Pancreas (tissue), 10 donors: ENCODE measurements around the gene MPO. TPM values are rescaled to one million over a fixed set of nuclear protein-coding genes. Genes with fewer than 3 reads are reported as not detected.
A peak's percentile ranks its signal among the peaks of the same experiment; 100 is the strongest.

Experiments used
- ATAC-seq, 4 donors: fragments of 200-7000 bp; cut with Tn5 transposase; one replicate each; pipeline versions ENCODE4 v1.8.0 to v1.9.1; 2020; ENCODE audit warnings: mild to moderate bottlenecking in 4 of 4, moderate library complexity in 4 of 4
- DNase-seq, 6 donors: peaks; one replicate each; pipeline ENCODE4 v3.0.0-alpha.2; 2020
- FAIRE-seq: peaks from 2 replicates; lab custom pipeline; 2012; peaks lifted over from hg19 to GRCh38; lab: Jason Lieb, UNC
- H3K27ac ChIP-seq, 4 donors: fragments of 200-600 bp; sonication (generic); 1 replicate in 3 of 4; 2 replicates in 1 of 4; pipeline versions ENCODE4 v1.5.0 to v1.8.0; 2020
- H3K27me3 ChIP-seq, 4 donors: fragments of 200-600 bp; one replicate each; pipeline ENCODE4 v1.8.0; 2021
- H3K36me3 ChIP-seq, 3 donors: fragments of 200-600 bp; sonication (generic) in 1 of 3; one replicate each; pipeline versions ENCODE4 v1.5.0 to v1.8.0; 2020 to 2021
- H3K4me1 ChIP-seq, 3 donors: fragments of 200-600 bp; one replicate each; pipeline ENCODE4 v1.8.0; 2021
- H3K4me3 ChIP-seq, 4 donors: fragments of 200-600 bp; sonication (generic) in 2 of 4; one replicate each; pipeline versions ENCODE4 v1.5.0 to v1.8.0; 2020 to 2021
- H3K9me3 ChIP-seq, 4 donors: fragments of 200-600 bp; one replicate each; pipeline ENCODE4 v1.8.0; 2021
- CTCF ChIP-seq, 4 donors: fragments of 200-600 bp; sonication (generic) in 3 of 4; IDR thresholded peaks; one replicate each; pipeline versions ENCODE4 v1.5.0 to v1.8.0; 2021; ENCODE audit warnings: antibody characterized with exemption in 4 of 4
- WGBS, 2 donors: extraction: QIAGEN DNeasy Blood & Tissue Kit; methylation state at CpG; one replicate each; pipeline ENCODE4 v1.1.7; 2013; 5-methylcytosine and 5-hydroxymethylcytosine counted together
- intact Hi-C, 3 donors: fragments of 100-400 bp; cut with DNase I; formaldehyde crosslinking; loops; one replicate each; pipeline versions ENCODE4 v1.11.1 to v1.14.2; 2022
- polyA plus RNA-seq, 2 donors: library from polyadenylated mRNA; stranded (reverse); fragments of 200-250 nt; gene quantifications; one replicate each; pipeline ENCODE4 v1.2.3, GENCODE V29; 2013
- total RNA-seq, 6 donors: library from RNA; stranded (reverse); fragmentation: NEBNext Ultra II Directional in 4 of 6; extraction: Animal tissue kit (Norgen Biotek cat#: 25700) in 4 of 6; gene quantifications; one replicate each; pipeline versions ENCODE4 v1.2.1 to v1.2.4, GENCODE V29; 2021 to 2023
- donor health status: healthy with polysubstance abuse.
- donor health status: DM: no; HTN: no; CAD: no; lungs with moderate emphysema.
- donor health status: DM: no; HTN: no; CAD: no.
- donor health status: control.
- donor health status: control.
- donor health status: Bipolar disorder and iron deficiency.
- donor health status: DM: yes; HTN: yes; CAD: no.
- donor health status: DM: no; HTN: no; CAD: no.
- donor health status: DM: no; HTN: no; CAD: no.
- donor health status: DM: yes; HTN: yes; CAD: no.

MPO gene
- total and polyA plus RNA-seq, 8 donors, result 0.03 to 0.28 (median 0.09) TPM; not detected in 1

GRCh38 chr17:58276423-58276822 lies 4.3 kb downstream of the MPO start:
- ATAC-seq (no peak), FAIRE-seq (no peak), DNase-seq (no peak)
- Histone ChIP-seq H3K4me3 (no peak overlapping the region), H3K9me3 (no peaks in the 10 kb centered on the region), H3K4me1 (peaks cover 0 to 3% (median 0%) of the 10 kb centered on the region in 3 donors), H3K36me3 (no peaks in the 10 kb centered on the region), H3K27me3 (peaks cover 0 to 4% (median 0%) of the 10 kb centered on the region in 4 donors), H3K27ac (no peak overlapping the region)
- no peak for TF ChIP-seq CTCF (IDR thresholded peaks at IDR 0.05)
- 49 to 52% methylated on average over 2 of the region's 2 CpGs for WGBS, 2 donors
- intact Hi-C loops, result no loop called here

- no peak for TF ChIP-seq CTCF (IDR thresholded peaks at IDR 0.05)
- Histone ChIP-seq H3K9me3 (no peaks in the 10 kb centered on the region), H3K27me3 (peaks cover 0 to 4% (median 0%) of the 10 kb centered on the region in 4 donors), H3K36me3 (no peaks in the 10 kb centered on the region), H3K27ac (no peak overlapping the region), H3K4me3 (no peak overlapping the region), H3K4me1 (peaks cover 0 to 3% (median 0%) of the 10 kb centered on the region in 3 donors)
- 63 to 80% methylated on average over 10 of the region's 10 CpGs for WGBS, 2 donors
- ATAC-seq (no peak), DNase-seq (peak in 1 of 6 donors; percentile 41), FAIRE-seq (no peak)
- intact Hi-C loops, result no loop called here
Measured at GRCh38 chr17:58275417-58275816, 5.3 kb downstream of the MPO start.

- ATAC-seq (no peak), FAIRE-seq (no peak), DNase-seq (peak in 1 of 6 donors; percentile 42)
- Histone ChIP-seq H3K9me3 (no peaks in the 10 kb centered on the region), H3K27me3 (no peaks in the 10 kb centered on the region), H3K27ac (no peak overlapping the region), H3K36me3 (no peaks in the 10 kb centered on the region), H3K4me1 (no peaks in the 10 kb centered on the region), H3K4me3 (no peak overlapping the region)
- intact Hi-C loops, result no loop called here
- TF ChIP-seq CTCF (IDR thresholded peaks at IDR 0.05), result no peak
- 74 to 75% methylated on average over 15 of the region's 15 CpGs for WGBS, 2 donors
Measured at GRCh38 chr17:58273453-58274104, 7.2 kb downstream of the MPO start.

GRCh38 chr17:58272367-58273280 lies 8.1 kb downstream of the MPO start:
- Histone ChIP-seq H3K27ac (no peak overlapping the region), H3K4me1 (no peaks in the 10 kb centered on the region), H3K36me3 (no peaks in the 10 kb centered on the region), H3K27me3 (no peaks in the 10 kb centered on the region), H3K9me3 (no peaks in the 10 kb centered on the region), H3K4me3 (no peak overlapping the region)
- WGBS, 2 donors, result 62 to 77% methylated on average over 12 of the region's 12 CpGs
- no peak for TF ChIP-seq CTCF (IDR thresholded peaks at IDR 0.05)
- no peak for ATAC-seq
- no peak for FAIRE-seq
- intact Hi-C loops, result no loop called here
- DNase-seq, result peak in 1 of 6 donors; percentile 32
